RWPE1 (cell line): ENCODE data around the gene TRABD2B.

Experiments
- CTCF ChIA-PET: fragments of 350-600 bp; sonication (Branson Sonifier 250); formaldehyde crosslinking; extraction: SDS; loops from one replicate; lab custom pipeline; 2021; lab: Yijun Ruan, JAX
- POLR2A ChIA-PET: fragments of 400-600 bp; formaldehyde crosslinking; extraction: SDS; loops from one replicate; lab custom pipeline; 2020; ENCODE audit warnings: antibody characterized with exemption; ENCODE audit not compliant: low non-redundant PET; lab: Yijun Ruan, JAX
- DNase-seq: peaks from one replicate; pipeline ENCODE4 v3.0.0; 2012; ENCODE audit warnings: low spot score
- H3K27ac ChIP-seq: fragments of 450-650 bp; 2 replicates; pipeline ENCODE4 v1.5.1; 2017
- CTCF ChIP-seq: fragments of 450-650 bp; conservative IDR thresholded peaks from 2 replicates; pipeline ENCODE4 v1.5.1; 2017; ENCODE audit warnings: low read depth, mild to moderate bottlenecking

The TRABD2B gene

GRCh38 chr1:47853852-47854251 is 143.3 kb downstream of the TRABD2B start:
- H3K27ac ChIP-seq = no peak overlapping the region
- no peak for DNase-seq
- no peak for TF ChIP-seq CTCF
- ChIA-PET POLR2A (no interaction called here), CTCF (no interaction called here)

- no peak overlapping the region for H3K27ac ChIP-seq
- ChIA-PET POLR2A (no interaction called here), CTCF (no interaction called here)
- no peak for TF ChIP-seq CTCF
- DNase-seq = no peak
These were observed 144.1 kb downstream of the TRABD2B start for GRCh38 chr1:47853059-47853458.

- ChIA-PET CTCF (no interaction called here), POLR2A (no interaction called here)
- TF ChIP-seq CTCF = no peak
- H3K27ac ChIP-seq = no peak overlapping the region
- no peak for DNase-seq
These were observed 145.0 kb downstream of the TRABD2B start for GRCh38 chr1:47852006-47852718.

GRCh38 chr1:47850451-47850850 is 146.7 kb downstream of the TRABD2B start:
- CTCF ChIA-PET = no interaction called here
- no peak for TF ChIP-seq CTCF
- POLR2A ChIA-PET = no interaction called here
- no peak for DNase-seq
- no peak overlapping the region for H3K27ac ChIP-seq

GRCh38 chr1:47849591-47850261 is 147.5 kb downstream of the TRABD2B start:
- no peak for TF ChIP-seq CTCF
- CTCF ChIA-PET = no interaction called here
- POLR2A ChIA-PET = no interaction called here
- no peak overlapping the region for H3K27ac ChIP-seq
- DNase-seq = no peak

GRCh38 chr1:47849005-47849521 is 148.1 kb downstream of the TRABD2B start:
- no peak for TF ChIP-seq CTCF
- no peak for DNase-seq
- ChIA-PET POLR2A (no interaction called here), CTCF (no interaction called here)
- H3K27ac ChIP-seq = no peak overlapping the region
